Neuronal stem cell (in vitro differentiated cells): ENCODE results near the gene PACC1.

Experiments
- DNase-seq: peaks from one replicate; pipeline ENCODE4 v3.0.0-alpha.2; 2013; ENCODE audit warnings: low spot score
- H2AFZ ChIP-seq: one replicate; pipeline ENCODE4 v1.6.1; 2013; ENCODE audit warnings: mild to moderate bottlenecking, low read length, inconsistent platforms
- H2AK5ac ChIP-seq: 2 replicates; pipeline ENCODE4 v1.6.1; 2013; ENCODE audit warnings: low read depth, mild to moderate bottlenecking, inconsistent platforms, low read length, moderate library complexity, mixed read lengths
- H2BK120ac ChIP-seq: 2 replicates; pipeline ENCODE4 v1.6.1; 2013; ENCODE audit warnings: low read depth, mild to moderate bottlenecking, inconsistent platforms, low read length, moderate library complexity, mixed read lengths
- H2BK12ac ChIP-seq: one replicate; pipeline ENCODE4 v1.6.1; 2013; ENCODE audit warnings: low read length, inconsistent platforms
- H2BK15ac ChIP-seq: 2 replicates; pipeline ENCODE4 v1.6.1; 2013; ENCODE audit warnings: mild to moderate bottlenecking, low read length, inconsistent platforms, mixed read lengths
- H2BK5ac ChIP-seq: one replicate; pipeline ENCODE4 v1.6.1; 2013; ENCODE audit warnings: inconsistent platforms, mild to moderate bottlenecking, low read length, moderate library complexity
- H3K14ac ChIP-seq: one replicate; pipeline ENCODE4 v1.6.1; 2013; ENCODE audit warnings: low read length, inconsistent platforms
- H3K18ac ChIP-seq: 2 replicates; pipeline ENCODE4 v1.6.1; 2013; ENCODE audit warnings: low read length, inconsistent platforms
- H3K23ac ChIP-seq: 2 replicates; pipeline ENCODE4 v1.6.1; 2013; ENCODE audit warnings: low read depth, mild to moderate bottlenecking, mixed read lengths, low read length, inconsistent platforms; ENCODE audit not compliant: poor library complexity
- H3K27ac ChIP-seq: replicated peaks from 3 replicates; pipeline ENCODE4 v1.5.1; 2013; ENCODE audit warnings: low read length, inconsistent platforms
- H3K27me3 ChIP-seq, 3 experiments: 2 replicates each; pipeline ENCODE4 v1.6.1; 2013; ENCODE audit warnings: low read length in 3 of 3, mild to moderate bottlenecking in 2 of 3, inconsistent platforms in 1 of 3, low read depth in 1 of 3, mixed read lengths in 1 of 3, moderate library complexity in 1 of 3; ENCODE audit not compliant: control insufficient read depth in 3 of 3, insufficient read depth in 3 of 3
- H3K36me3 ChIP-seq, 2 donors: replicated peaks in 1 of 2; 2 replicates each; pipeline ENCODE4 v1.6.1; 2013; ENCODE audit warnings: low read length in 2 of 2; ENCODE audit not compliant: control insufficient read depth in 2 of 2, insufficient read depth in 2 of 2
- H3K4ac ChIP-seq: 2 replicates; pipeline ENCODE4 v1.6.1; 2013; ENCODE audit warnings: inconsistent platforms, mild to moderate bottlenecking, low read length, moderate library complexity
- H3K4me1 ChIP-seq, 2 donors: 1 replicate in 1 of 2; 2 replicates in 1 of 2; pipeline ENCODE4 v1.6.1; 2013; ENCODE audit warnings: low read length in 2 of 2, low read depth in 1 of 2; ENCODE audit not compliant: control insufficient read depth in 2 of 2, insufficient read depth in 1 of 2
- H3K4me2 ChIP-seq: one replicate; pipeline ENCODE4 v1.6.1; 2013; ENCODE audit warnings: mild to moderate bottlenecking, low read length, inconsistent platforms; ENCODE audit not compliant: insufficient read depth, poor library complexity, severe bottlenecking
- H3K4me3 ChIP-seq, 2 donors: 2 replicates each; pipeline ENCODE4 v1.5.1; 2013; ENCODE audit warnings: low read length in 2 of 2, mild to moderate bottlenecking in 2 of 2, inconsistent platforms in 1 of 2, moderate library complexity in 1 of 2
- H3K79me1 ChIP-seq: one replicate; pipeline ENCODE4 v1.6.1; 2013; ENCODE audit warnings: low read depth, mild to moderate bottlenecking, inconsistent platforms, low read length, moderate library complexity
- H3K9ac ChIP-seq: one replicate; pipeline ENCODE4 v1.6.1; 2013; ENCODE audit warnings: mild to moderate bottlenecking, low read depth, low read length, inconsistent platforms; ENCODE audit not compliant: poor library complexity
- H3K9me3 ChIP-seq, 2 donors: replicated peaks in 1 of 2; 2 replicates each; pipeline versions ENCODE3 to v1.6.1; 2013; ENCODE audit warnings: low read length in 2 of 2, mild to moderate bottlenecking in 2 of 2, inconsistent platforms in 1 of 2, low read depth in 1 of 2, mixed read lengths in 1 of 2, moderate library complexity in 1 of 2; ENCODE audit not compliant: control insufficient read depth in 2 of 2, insufficient read depth in 1 of 2
- H4K8ac ChIP-seq: one replicate; pipeline ENCODE4 v1.6.1; 2013; ENCODE audit warnings: low read depth, mild to moderate bottlenecking, inconsistent platforms, low read length, moderate library complexity
- H4K91ac ChIP-seq: one replicate; pipeline ENCODE4 v1.6.1; 2013; ENCODE audit warnings: low read length, low read depth, mild to moderate bottlenecking, inconsistent platforms; ENCODE audit not compliant: poor library complexity
- WGBS, 2 donors: extraction: QIAGEN DNeasy Blood & Tissue Kit; methylation state at CpG; one replicate each; pipeline ENCODE4 v1.1.7; 2013; ENCODE audit warnings: missing lambda C conversion rate in 2 of 2, mixed read lengths in 1 of 2; ENCODE audit not compliant: insufficient read length in 2 of 2, insufficient replicate concordance in 1 of 2; ENCODE audit errors: extremely low coverage in 2 of 2; 5-methylcytosine and 5-hydroxymethylcytosine counted together

Gene PACC1

GRCh38 chr1:212452323-212453155 is 37.9 kb upstream of the PACC1 start:
- Histone ChIP-seq H3K4ac (no peak overlapping the region), H3K4me1 (peaks cover 3 to 7% of the 10 kb centered on the region in 2 donors), H3K23ac (peak overlapping the region; percentile 48), H3K36me3 (no peaks in the 10 kb centered on the region), H3K9ac (no peak overlapping the region), H3K9me3 (no peaks in the 10 kb centered on the region), H3K4me2 (no peak overlapping the region), H3K79me1 (no peaks in the 10 kb centered on the region), H3K27me3 (no peaks in the 10 kb centered on the region), H2AK5ac (no peak overlapping the region), H3K18ac (no peak overlapping the region), H3K14ac (no peak overlapping the region), H2BK15ac (no peak overlapping the region), H4K8ac (no peak overlapping the region), H3K4me3 (no peak overlapping the region), H2BK12ac (no peak overlapping the region), H3K27ac (no peak overlapping the region), H2AFZ (peak overlapping the region; percentile 45), H2BK5ac (no peak overlapping the region), H2BK120ac (no peak overlapping the region), H4K91ac (no peak overlapping the region)
- no CpG with 5 or more reads among the region's 15 CpGs for WGBS, 2 donors
- no peak for DNase-seq

DNA sequence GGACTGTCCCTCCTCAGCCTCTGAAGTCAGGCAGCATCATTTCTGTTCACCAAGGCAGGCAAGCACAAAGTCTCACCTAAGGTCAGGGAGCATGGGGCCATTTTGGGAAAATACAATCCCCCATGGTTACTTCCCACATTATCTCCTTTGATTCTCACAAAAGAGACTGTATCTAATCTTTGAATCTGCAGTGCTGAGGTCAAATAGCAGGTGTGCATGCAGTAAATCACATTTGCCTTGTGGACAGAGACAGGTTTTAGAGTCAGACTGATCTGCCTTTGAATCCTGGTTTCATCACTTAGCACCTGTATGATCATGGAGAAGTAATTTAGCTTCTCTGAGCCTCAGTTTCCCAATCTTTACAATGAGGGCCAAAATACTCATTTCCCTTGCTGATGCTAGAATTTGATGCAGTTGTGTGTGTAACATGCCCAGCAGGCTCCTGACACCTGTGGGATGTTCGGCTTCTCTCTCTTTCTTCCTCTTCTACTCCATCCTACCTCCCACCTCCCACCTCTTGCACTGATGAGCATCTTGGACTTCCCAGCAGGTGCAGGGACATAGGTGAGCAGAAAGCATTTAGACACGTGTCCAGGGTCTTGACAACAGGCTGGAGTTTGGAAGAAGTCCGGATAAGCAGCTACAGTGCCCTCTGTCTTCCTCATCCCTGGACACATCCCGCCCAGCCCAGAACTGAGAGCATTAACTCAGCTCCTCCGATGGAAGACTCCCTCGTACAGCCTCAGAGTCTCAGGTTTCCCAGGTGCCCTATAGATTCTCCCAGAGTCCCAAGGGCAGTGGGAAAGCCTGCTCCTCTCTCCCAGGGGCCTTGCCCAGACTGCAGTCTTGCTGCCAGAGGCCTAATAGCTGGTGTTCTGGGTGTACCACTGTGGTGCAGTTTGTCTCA is 37.0 kb upstream of the PACC1 start:
- Histone ChIP-seq H4K91ac (no peak overlapping the region), H3K4me3 (no peak overlapping the region), H3K4me1 (peaks cover 3 to 7% of the 10 kb centered on the region in 2 donors), H3K36me3 (peaks cover 0 to under 1% of the 10 kb centered on the region in 2 donors), H2BK15ac (no peak overlapping the region), H2BK12ac (no peak overlapping the region), H3K23ac (no peak overlapping the region), H3K9ac (no peak overlapping the region), H4K8ac (no peak overlapping the region), H2AFZ (no peak overlapping the region), H3K4me2 (no peak overlapping the region), H2BK5ac (no peak overlapping the region), H3K9me3 (no peaks in the 10 kb centered on the region), H2BK120ac (no peak overlapping the region), H3K79me1 (no peaks in the 10 kb centered on the region), H3K4ac (no peak overlapping the region), H3K18ac (no peak overlapping the region), H3K27me3 (no peaks in the 10 kb centered on the region), H3K27ac (no peak overlapping the region), H3K14ac (no peak overlapping the region), H2AK5ac (no peak overlapping the region)
- WGBS, 2 donors = no CpG with 5 or more reads among the region's 6 CpGs
- DNase-seq = no peak

GRCh38 chr1:212450331-212450881 is 35.7 kb upstream of the PACC1 start:
- Histone ChIP-seq H3K4me3 (no peak overlapping the region), H2AFZ (no peak overlapping the region), H2BK120ac (no peak overlapping the region), H3K4me2 (no peak overlapping the region), H3K18ac (peak overlapping the region; percentile 27), H3K9me3 (no peaks in the 10 kb centered on the region), H2BK12ac (no peak overlapping the region), H3K4me1 (peaks cover 3 to 7% of the 10 kb centered on the region in 2 donors), H3K79me1 (no peaks in the 10 kb centered on the region), H2BK15ac (no peak overlapping the region), H3K14ac (no peak overlapping the region), H4K8ac (no peak overlapping the region), H3K36me3 (peaks cover 0 to 10% of the 10 kb centered on the region in 2 donors), H3K27ac (no peak overlapping the region), H2AK5ac (peak overlapping the region; percentile 9), H3K4ac (no peak overlapping the region), H3K27me3 (no peaks in the 10 kb centered on the region), H4K91ac (no peak overlapping the region), H3K23ac (no peak overlapping the region), H3K9ac (no peak overlapping the region), H2BK5ac (no peak overlapping the region)
- no CpG with 5 or more reads among the region's 4 CpGs for WGBS, 2 donors
- DNase-seq = no peak

DNA sequence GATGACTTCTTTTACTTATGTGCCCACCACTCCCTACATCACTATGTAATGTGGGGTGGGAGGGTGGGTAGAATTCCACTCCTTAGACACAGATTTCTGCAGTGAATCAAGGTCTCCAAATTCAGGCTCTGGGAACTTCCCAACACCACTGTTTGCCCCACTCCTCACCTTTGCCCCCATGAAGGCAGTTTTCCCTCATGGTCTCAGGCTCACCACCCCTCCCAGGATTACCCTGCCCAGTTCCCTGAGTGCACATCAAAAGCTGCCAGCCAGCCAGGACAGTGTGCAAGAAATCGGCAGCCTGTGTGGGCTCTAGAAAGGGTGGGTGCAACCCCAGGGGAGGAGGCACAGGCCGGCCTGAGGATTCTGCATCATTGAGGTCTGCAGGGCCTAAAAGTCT is 32.8 kb upstream of the PACC1 start:
- Histone ChIP-seq H3K23ac (peak overlapping the region; percentile 6), H3K4me1 (no peaks in the 10 kb centered on the region), H2BK15ac (no peak overlapping the region), H3K9me3 (no peaks in the 10 kb centered on the region), H2BK12ac (no peak overlapping the region), H4K91ac (no peak overlapping the region), H2BK120ac (no peak overlapping the region), H3K27ac (no peak overlapping the region), H3K79me1 (no peaks in the 10 kb centered on the region), H2AFZ (no peak overlapping the region), H3K18ac (no peak overlapping the region), H3K4me3 (no peak overlapping the region), H3K9ac (no peak overlapping the region), H3K4ac (no peak overlapping the region), H4K8ac (no peak overlapping the region), H3K4me2 (no peak overlapping the region), H3K14ac (no peak overlapping the region), H2BK5ac (no peak overlapping the region), H2AK5ac (no peak overlapping the region), H3K36me3 (peaks cover 0 to 21% of the 10 kb centered on the region in 2 donors), H3K27me3 (no peaks in the 10 kb centered on the region)
- WGBS, 2 donors = no CpG with 5 or more reads among the region's 2 CpGs
- DNase-seq = no peak
